Ishikawa (cell line): ENCODE measurements around the gene MAP2K1.

Experiments
- CEBPB ChIP-seq: IDR thresholded peaks from 2 replicates; pipeline ENCODE4 v1.6.1; 2012
- CREB1 ChIP-seq: IDR thresholded peaks from 2 replicates; pipeline ENCODE4 v1.6.1; 2012; ENCODE audit warnings: low read depth
- EP300 ChIP-seq: IDR thresholded peaks from 2 replicates; pipeline ENCODE4 v1.6.1; 2012; ENCODE audit warnings: borderline replicate concordance
- NFIC ChIP-seq: IDR thresholded peaks from 2 replicates; pipeline ENCODE4 v1.6.1; 2012
- RAD21 ChIP-seq: IDR thresholded peaks from 2 replicates; pipeline ENCODE4 v1.6.1; 2012; ENCODE audit warnings: low read depth
- TAF1 ChIP-seq: IDR thresholded peaks from 2 replicates; pipeline ENCODE4 v1.6.1; 2012; ENCODE audit warnings: low read depth, mild to moderate bottlenecking
- TCF12 ChIP-seq: IDR thresholded peaks from 2 replicates; pipeline ENCODE4 v1.6.1; 2012; ENCODE audit warnings: low read depth
- TEAD4 ChIP-seq: IDR thresholded peaks from 2 replicates; pipeline ENCODE4 v1.6.1; 2012
- USF1 ChIP-seq: IDR thresholded peaks from 2 replicates; pipeline ENCODE4 v1.6.1; 2012
- ZBTB7A ChIP-seq: IDR thresholded peaks from 2 replicates; pipeline ENCODE4 v1.6.1; 2012; ENCODE audit warnings: low read depth
- TF ChIP-seq, protein P1 (sequence below): IDR thresholded peaks from 2 replicates; pipeline ENCODE4 v1.6.1; 2012; ENCODE audit warnings: low read depth, mild to moderate bottlenecking

- TF ChIP-seq RAD21, result no peak
- no peak for TF ChIP-seq EP300
- no peak for TF ChIP-seq USF1
- no peak for TF ChIP-seq CEBPB
- no peak for TF ChIP-seq CREB1
- TF ChIP-seq, protein P1, sequence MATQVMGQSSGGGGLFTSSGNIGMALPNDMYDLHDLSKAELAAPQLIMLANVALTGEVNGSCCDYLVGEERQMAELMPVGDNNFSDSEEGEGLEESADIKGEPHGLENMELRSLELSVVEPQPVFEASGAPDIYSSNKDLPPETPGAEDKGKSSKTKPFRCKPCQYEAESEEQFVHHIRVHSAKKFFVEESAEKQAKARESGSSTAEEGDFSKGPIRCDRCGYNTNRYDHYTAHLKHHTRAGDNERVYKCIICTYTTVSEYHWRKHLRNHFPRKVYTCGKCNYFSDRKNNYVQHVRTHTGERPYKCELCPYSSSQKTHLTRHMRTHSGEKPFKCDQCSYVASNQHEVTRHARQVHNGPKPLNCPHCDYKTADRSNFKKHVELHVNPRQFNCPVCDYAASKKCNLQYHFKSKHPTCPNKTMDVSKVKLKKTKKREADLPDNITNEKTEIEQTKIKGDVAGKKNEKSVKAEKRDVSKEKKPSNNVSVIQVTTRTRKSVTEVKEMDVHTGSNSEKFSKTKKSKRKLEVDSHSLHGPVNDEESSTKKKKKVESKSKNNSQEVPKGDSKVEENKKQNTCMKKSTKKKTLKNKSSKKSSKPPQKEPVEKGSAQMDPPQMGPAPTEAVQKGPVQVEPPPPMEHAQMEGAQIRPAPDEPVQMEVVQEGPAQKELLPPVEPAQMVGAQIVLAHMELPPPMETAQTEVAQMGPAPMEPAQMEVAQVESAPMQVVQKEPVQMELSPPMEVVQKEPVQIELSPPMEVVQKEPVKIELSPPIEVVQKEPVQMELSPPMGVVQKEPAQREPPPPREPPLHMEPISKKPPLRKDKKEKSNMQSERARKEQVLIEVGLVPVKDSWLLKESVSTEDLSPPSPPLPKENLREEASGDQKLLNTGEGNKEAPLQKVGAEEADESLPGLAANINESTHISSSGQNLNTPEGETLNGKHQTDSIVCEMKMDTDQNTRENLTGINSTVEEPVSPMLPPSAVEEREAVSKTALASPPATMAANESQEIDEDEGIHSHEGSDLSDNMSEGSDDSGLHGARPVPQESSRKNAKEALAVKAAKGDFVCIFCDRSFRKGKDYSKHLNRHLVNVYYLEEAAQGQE, result no peak
- no peak for TF ChIP-seq ZBTB7A
- no peak for TF ChIP-seq TAF1
- TF ChIP-seq TCF12, result no peak
- TF ChIP-seq TEAD4, result no peak
- no peak for TF ChIP-seq NFIC
These were observed 112.0 kb downstream of the MAP2K1 start for GRCh38 chr15:66498501-66499386.
